ENCODE data around the gene CEMIP.

DNA sequence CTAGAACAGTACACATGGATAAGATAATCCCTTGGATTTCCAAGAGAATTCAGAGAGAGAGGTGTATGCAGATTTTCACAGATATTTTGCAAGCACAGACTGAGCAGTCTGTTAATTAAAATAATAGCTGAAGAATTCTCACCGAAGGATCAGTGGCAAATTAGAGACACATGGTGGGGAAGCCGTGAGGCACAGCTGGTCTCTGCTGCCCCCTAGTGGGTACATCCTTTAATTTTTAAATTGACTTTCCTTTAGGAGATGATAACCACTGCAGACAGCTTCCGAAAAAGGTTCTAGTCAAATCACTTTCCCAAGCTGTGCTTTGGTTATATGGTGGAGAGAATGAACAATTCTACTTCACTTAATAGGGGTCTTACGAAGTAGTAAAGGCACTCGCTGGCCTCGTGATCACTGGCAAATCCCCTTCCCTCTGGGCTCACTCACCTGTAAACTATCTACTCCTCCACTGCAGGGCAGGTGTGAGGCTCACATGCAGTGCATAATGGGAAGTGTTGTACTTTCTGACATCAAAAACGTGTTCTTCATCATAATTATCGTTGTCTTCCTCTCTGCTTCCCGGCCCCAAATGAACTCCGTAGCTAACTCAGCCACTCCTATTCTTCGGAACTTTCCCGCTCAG, 191.0 kb downstream of the CEMIP start:
- no peak for TF ChIP-seq ZNF146 (tag by site-specific recombination; IDR thresholded peaks at IDR 0.05)
- TF ChIP-seq, protein P1, sequence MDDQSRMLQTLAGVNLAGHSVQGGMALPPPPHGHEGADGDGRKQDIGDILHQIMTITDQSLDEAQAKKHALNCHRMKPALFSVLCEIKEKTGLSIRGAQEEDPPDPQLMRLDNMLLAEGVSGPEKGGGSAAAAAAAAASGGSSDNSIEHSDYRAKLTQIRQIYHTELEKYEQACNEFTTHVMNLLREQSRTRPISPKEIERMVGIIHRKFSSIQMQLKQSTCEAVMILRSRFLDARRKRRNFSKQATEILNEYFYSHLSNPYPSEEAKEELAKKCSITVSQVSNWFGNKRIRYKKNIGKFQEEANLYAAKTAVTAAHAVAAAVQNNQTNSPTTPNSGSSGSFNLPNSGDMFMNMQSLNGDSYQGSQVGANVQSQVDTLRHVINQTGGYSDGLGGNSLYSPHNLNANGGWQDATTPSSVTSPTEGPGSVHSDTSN (CRISPR knock-in tag; IDR thresholded peaks at IDR 0.05), result no peak
- no peak for TF ChIP-seq ZFP37 (tag by site-specific recombination; IDR thresholded peaks at IDR 0.05)
- TF ChIP-seq, protein P2, sequence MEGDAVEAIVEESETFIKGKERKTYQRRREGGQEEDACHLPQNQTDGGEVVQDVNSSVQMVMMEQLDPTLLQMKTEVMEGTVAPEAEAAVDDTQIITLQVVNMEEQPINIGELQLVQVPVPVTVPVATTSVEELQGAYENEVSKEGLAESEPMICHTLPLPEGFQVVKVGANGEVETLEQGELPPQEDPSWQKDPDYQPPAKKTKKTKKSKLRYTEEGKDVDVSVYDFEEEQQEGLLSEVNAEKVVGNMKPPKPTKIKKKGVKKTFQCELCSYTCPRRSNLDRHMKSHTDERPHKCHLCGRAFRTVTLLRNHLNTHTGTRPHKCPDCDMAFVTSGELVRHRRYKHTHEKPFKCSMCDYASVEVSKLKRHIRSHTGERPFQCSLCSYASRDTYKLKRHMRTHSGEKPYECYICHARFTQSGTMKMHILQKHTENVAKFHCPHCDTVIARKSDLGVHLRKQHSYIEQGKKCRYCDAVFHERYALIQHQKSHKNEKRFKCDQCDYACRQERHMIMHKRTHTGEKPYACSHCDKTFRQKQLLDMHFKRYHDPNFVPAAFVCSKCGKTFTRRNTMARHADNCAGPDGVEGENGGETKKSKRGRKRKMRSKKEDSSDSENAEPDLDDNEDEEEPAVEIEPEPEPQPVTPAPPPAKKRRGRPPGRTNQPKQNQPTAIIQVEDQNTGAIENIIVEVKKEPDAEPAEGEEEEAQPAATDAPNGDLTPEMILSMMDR (tag by site-specific recombination; IDR thresholded peaks at IDR 0.05), result peak; percentile 42; the same call in 1 of the 2 replicates
- TF ChIP-seq, protein P3, sequence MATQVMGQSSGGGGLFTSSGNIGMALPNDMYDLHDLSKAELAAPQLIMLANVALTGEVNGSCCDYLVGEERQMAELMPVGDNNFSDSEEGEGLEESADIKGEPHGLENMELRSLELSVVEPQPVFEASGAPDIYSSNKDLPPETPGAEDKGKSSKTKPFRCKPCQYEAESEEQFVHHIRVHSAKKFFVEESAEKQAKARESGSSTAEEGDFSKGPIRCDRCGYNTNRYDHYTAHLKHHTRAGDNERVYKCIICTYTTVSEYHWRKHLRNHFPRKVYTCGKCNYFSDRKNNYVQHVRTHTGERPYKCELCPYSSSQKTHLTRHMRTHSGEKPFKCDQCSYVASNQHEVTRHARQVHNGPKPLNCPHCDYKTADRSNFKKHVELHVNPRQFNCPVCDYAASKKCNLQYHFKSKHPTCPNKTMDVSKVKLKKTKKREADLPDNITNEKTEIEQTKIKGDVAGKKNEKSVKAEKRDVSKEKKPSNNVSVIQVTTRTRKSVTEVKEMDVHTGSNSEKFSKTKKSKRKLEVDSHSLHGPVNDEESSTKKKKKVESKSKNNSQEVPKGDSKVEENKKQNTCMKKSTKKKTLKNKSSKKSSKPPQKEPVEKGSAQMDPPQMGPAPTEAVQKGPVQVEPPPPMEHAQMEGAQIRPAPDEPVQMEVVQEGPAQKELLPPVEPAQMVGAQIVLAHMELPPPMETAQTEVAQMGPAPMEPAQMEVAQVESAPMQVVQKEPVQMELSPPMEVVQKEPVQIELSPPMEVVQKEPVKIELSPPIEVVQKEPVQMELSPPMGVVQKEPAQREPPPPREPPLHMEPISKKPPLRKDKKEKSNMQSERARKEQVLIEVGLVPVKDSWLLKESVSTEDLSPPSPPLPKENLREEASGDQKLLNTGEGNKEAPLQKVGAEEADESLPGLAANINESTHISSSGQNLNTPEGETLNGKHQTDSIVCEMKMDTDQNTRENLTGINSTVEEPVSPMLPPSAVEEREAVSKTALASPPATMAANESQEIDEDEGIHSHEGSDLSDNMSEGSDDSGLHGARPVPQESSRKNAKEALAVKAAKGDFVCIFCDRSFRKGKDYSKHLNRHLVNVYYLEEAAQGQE (tag by site-specific recombination; IDR thresholded peaks at IDR 0.05), result no peak
- no peak for TF ChIP-seq ZNF121 (tag by site-specific recombination; IDR thresholded peaks at IDR 0.05)
- TF ChIP-seq, protein P4, sequence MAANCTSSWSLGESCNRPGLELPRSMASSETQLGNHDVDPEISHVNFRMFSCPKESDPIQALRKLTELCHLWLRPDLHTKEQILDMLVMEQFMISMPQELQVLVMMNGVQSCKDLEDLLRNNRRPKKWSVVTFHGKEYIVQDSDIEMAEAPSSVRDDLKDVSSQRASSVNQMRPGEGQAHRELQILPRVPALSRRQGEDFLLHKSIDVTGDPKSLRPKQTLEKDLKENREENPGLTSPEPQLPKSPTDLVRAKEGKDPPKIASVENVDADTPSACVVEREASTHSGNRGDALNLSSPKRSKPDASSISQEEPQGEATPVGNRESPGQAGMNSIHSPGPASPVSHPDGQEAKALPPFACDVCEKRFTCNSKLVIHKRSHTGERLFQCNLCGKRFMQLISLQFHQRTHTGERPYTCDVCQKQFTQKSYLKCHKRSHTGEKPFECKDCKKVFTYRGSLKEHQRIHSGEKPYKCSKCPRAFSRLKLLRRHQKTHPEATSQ (tag by site-specific recombination; IDR thresholded peaks at IDR 0.05), result no peak
- TF ChIP-seq, protein P5, sequence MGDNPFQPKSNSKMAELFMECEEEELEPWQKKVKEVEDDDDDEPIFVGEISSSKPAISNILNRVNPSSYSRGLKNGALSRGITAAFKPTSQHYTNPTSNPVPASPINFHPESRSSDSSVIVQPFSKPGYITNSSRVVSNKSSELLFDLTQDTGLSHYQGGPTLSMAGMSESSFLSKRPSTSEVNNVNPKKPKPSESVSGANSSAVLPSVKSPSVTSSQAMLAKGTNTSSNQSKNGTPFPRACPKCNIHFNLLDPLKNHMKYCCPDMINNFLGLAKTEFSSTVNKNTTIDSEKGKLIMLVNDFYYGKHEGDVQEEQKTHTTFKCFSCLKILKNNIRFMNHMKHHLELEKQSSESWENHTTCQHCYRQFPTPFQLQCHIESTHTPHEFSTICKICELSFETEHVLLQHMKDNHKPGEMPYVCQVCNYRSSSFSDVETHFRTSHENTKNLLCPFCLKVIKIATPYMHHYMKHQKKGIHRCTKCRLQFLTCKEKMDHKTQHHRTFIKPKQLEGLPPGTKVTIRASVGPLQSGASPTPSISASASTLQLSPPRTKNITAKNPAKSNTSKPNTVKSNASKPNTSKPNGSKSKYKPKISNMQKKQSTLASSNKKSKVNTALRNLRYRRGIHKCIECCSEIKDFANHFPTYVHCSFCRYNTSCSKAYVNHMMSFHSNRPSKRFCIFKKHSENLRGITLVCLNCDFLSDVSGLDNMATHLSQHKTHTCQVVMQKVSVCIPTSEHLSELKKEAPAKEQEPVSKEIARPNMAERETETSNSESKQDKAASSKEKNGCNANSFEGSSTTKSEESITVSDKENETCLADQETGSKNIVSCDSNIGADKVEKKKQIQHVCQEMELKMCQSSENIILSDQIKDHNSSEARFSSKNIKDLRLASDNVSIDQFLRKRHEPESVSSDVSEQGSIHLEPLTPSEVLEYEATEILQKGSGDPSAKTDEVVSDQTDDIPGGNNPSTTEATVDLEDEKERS (tag by site-specific recombination; IDR thresholded peaks at IDR 0.05), result no peak
- TF ChIP-seq, protein P6, sequence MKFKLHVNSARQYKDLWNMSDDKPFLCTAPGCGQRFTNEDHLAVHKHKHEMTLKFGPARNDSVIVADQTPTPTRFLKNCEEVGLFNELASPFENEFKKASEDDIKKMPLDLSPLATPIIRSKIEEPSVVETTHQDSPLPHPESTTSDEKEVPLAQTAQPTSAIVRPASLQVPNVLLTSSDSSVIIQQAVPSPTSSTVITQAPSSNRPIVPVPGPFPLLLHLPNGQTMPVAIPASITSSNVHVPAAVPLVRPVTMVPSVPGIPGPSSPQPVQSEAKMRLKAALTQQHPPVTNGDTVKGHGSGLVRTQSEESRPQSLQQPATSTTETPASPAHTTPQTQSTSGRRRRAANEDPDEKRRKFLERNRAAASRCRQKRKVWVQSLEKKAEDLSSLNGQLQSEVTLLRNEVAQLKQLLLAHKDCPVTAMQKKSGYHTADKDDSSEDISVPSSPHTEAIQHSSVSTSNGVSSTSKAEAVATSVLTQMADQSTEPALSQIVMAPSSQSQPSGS (tag by site-specific recombination; IDR thresholded peaks at IDR 0.05; ENCODE audit: low read depth), result no peak
- TF ChIP-seq ZBTB7A (tag by site-specific recombination; IDR thresholded peaks at IDR 0.05; ENCODE audit: low read depth), result no peak
- no peak for TF ChIP-seq YY1 (tag by site-specific recombination; IDR thresholded peaks at IDR 0.05)
- TF ChIP-seq ZNF677 (tag by site-specific recombination; IDR thresholded peaks at IDR 0.05), result no peak
- TF ChIP-seq KLF16 (tag by site-specific recombination; IDR thresholded peaks at IDR 0.05), result no peak

Data from HEK293 (cell line).